Astrocyte (in vitro differentiated cells and primary cell): Measurements from ENCODE around the gene RO60. TPM values are rescaled to one million over a fixed set of nuclear protein-coding genes. Genes with fewer than 3 reads are reported as not detected.

Experiments
- DNase-seq: peaks from one replicate; pipeline ENCODE4 v3.0.0-alpha.2; 2010; ENCODE audit warnings: low read depth
- FAIRE-seq: peaks from 2 replicates; lab custom pipeline; 2011; peaks lifted over from hg19 to GRCh38; lab: Jason Lieb, UNC
- H2AFZ ChIP-seq: 2 replicates; pipeline ENCODE4 v1.6.0; 2012; ENCODE audit warnings: low read depth, low read length, inconsistent platforms
- H3K27ac ChIP-seq: 2 replicates; pipeline ENCODE4 v1.5.1; 2011; ENCODE audit warnings: low read depth, low read length, inconsistent platforms
- H3K27me3 ChIP-seq: 2 replicates; pipeline ENCODE4 v1.6.0; 2011; ENCODE audit warnings: low read length, inconsistent platforms; ENCODE audit not compliant: insufficient read depth
- H3K36me3 ChIP-seq: 2 replicates; pipeline ENCODE4 v1.5.1; 2011; ENCODE audit warnings: low read length, inconsistent platforms; ENCODE audit not compliant: insufficient read depth
- H3K4me1 ChIP-seq: 2 replicates; pipeline ENCODE4 v1.5.1; 2011; ENCODE audit warnings: low read length, inconsistent platforms; ENCODE audit not compliant: insufficient read depth
- H3K4me2 ChIP-seq: 2 replicates; pipeline ENCODE4 v1.6.0; 2012; ENCODE audit warnings: low read length, inconsistent platforms
- H3K4me3 ChIP-seq: 2 replicates; pipeline ENCODE4 v1.5.1; 2011; ENCODE audit warnings: low read depth, mild to moderate bottlenecking, low read length, inconsistent platforms; ENCODE audit not compliant: insufficient read depth
- H3K79me2 ChIP-seq: 2 replicates; pipeline ENCODE4 v1.6.0; 2012; ENCODE audit warnings: mild to moderate bottlenecking, low read length, inconsistent platforms; ENCODE audit not compliant: insufficient read depth
- H3K9ac ChIP-seq: 2 replicates; pipeline ENCODE4 v1.6.0; 2012; ENCODE audit warnings: mild to moderate bottlenecking, low read length, inconsistent platforms
- H3K9me3 ChIP-seq: 2 replicates; pipeline ENCODE4 v1.5.1; 2012; ENCODE audit warnings: low read depth, mild to moderate bottlenecking, low read length, inconsistent platforms; ENCODE audit not compliant: insufficient read depth
- H4K20me1 ChIP-seq: 2 replicates; pipeline ENCODE4 v1.6.0; 2012; ENCODE audit warnings: low read length, inconsistent platforms; ENCODE audit not compliant: insufficient read depth
- H3K27ac Mint-ChIP-seq: one replicate; pipeline ENCODE4 v1.8.0; 2021; ENCODE audit warnings: mild to moderate bottlenecking, mixed read lengths; ENCODE audit not compliant: unreplicated experiment
- H3K27me3 Mint-ChIP-seq: one replicate; pipeline ENCODE4 v1.8.0; 2021; ENCODE audit warnings: low read depth, mixed read lengths; ENCODE audit not compliant: unreplicated experiment
- H3K36me3 Mint-ChIP-seq: one replicate; pipeline ENCODE4 v1.8.0; 2021; ENCODE audit warnings: low read depth, mixed read lengths; ENCODE audit not compliant: unreplicated experiment
- H3K4me1 Mint-ChIP-seq: one replicate; pipeline ENCODE4 v1.8.0; 2021; ENCODE audit warnings: low read depth, mixed read lengths; ENCODE audit not compliant: unreplicated experiment
- H3K4me3 Mint-ChIP-seq: one replicate; pipeline ENCODE4 v1.8.0; 2021; ENCODE audit warnings: mild to moderate bottlenecking, moderate library complexity, mixed read lengths; ENCODE audit not compliant: unreplicated experiment
- H3K9me3 Mint-ChIP-seq: one replicate; pipeline ENCODE4 v1.8.0; 2021; ENCODE audit warnings: mild to moderate bottlenecking, mixed read lengths; ENCODE audit not compliant: unreplicated experiment
- CTCF ChIP-seq: IDR thresholded peaks from 2 replicates; pipeline ENCODE4 v1.5.1; 2011; ENCODE audit warnings: low read depth, mild to moderate bottlenecking, inconsistent platforms, low read length, moderate library complexity; ENCODE audit not compliant: insufficient read depth
- EZH2 ChIP-seq: IDR thresholded peaks from 2 replicates; pipeline ENCODE4 v1.6.1; 2012; ENCODE audit warnings: mild to moderate bottlenecking, low read length, inconsistent platforms; ENCODE audit not compliant: insufficient read depth
- total RNA-seq: library from RNA; stranded (reverse); gene quantifications from 2 replicates; pipeline ENCODE4 v1.2.1, GENCODE V29; 2021

RO60 gene
- total RNA-seq, 1 donor from 2014 or later, result 134 TPM

GRCh38 chr1:193060938-193061337 lies 1.5 kb downstream of the RO60 start:
- Mint-ChIP-seq H3K36me3 (no peaks in the 10 kb centered on the region), H3K9me3 (no peaks in the 10 kb centered on the region), H3K4me1 (peaks cover 15% of the 10 kb centered on the region), H3K27ac (peak overlapping the region; percentile 34), H3K27me3 (no peaks in the 10 kb centered on the region), H3K4me3 (peak overlapping the region; percentile 98)
- peaks cover 29% of the 10 kb centered on the region for H4K20me1 ChIP-seq
- peak overlapping the region; percentile 96 for H3K4me2 ChIP-seq
- H3K36me3 ChIP-seq, result no peaks in the 10 kb centered on the region
- peak overlapping the region; percentile 99 for H3K27ac ChIP-seq
- TF ChIP-seq CTCF (no peak), EZH2 (no peak)
- H3K79me2 ChIP-seq, result peaks cover 98% of the 10 kb centered on the region
- no peaks in the 10 kb centered on the region for H3K9me3 ChIP-seq
- H3K9ac ChIP-seq, result peak overlapping the region; percentile 99
- DNase-seq (no peak), FAIRE-seq (no peak)
- H3K4me1 ChIP-seq, result peaks cover 17% of the 10 kb centered on the region
- no peaks in the 10 kb centered on the region for H3K27me3 ChIP-seq
- H2AFZ ChIP-seq, result no peak overlapping the region
- peak overlapping the region; percentile 96 for H3K4me3 ChIP-seq

GRCh38 chr1:193062698-193063463 lies 3.5 kb downstream of the RO60 start:
- peak overlapping the region; percentile 24 for H3K4me3 Mint-ChIP-seq
- Histone ChIP-seq H3K4me2 (no peak overlapping the region), H3K27me3 (no peaks in the 10 kb centered on the region), H3K9ac (no peak overlapping the region), H3K4me3 (no peak overlapping the region), H3K79me2 (peaks cover 98% of the 10 kb centered on the region), H3K36me3 (no peaks in the 10 kb centered on the region), H4K20me1 (peaks cover 42% of the 10 kb centered on the region), H3K4me1 (peaks cover 14% of the 10 kb centered on the region), H3K27ac (peak overlapping the region; percentile 20), H3K9me3 (no peaks in the 10 kb centered on the region), H2AFZ (no peak overlapping the region)
- H3K4me1 Mint-ChIP-seq, result peaks cover 9% of the 10 kb centered on the region
- H3K27ac Mint-ChIP-seq, result no peak overlapping the region
- TF ChIP-seq CTCF, result no peak
- TF ChIP-seq EZH2, result no peak
- peak; percentile 32 for DNase-seq
- no peaks in the 10 kb centered on the region for H3K36me3 Mint-ChIP-seq
- no peaks in the 10 kb centered on the region for H3K9me3 Mint-ChIP-seq
- no peaks in the 10 kb centered on the region for H3K27me3 Mint-ChIP-seq
- no peak for FAIRE-seq

- no peak overlapping the region for H3K4me2 ChIP-seq
- H3K4me3 ChIP-seq, result no peak overlapping the region
- DNase-seq (no peak), FAIRE-seq (no peak)
- no peaks in the 10 kb centered on the region for H3K9me3 ChIP-seq
- H3K9ac ChIP-seq, result no peak overlapping the region
- H4K20me1 ChIP-seq, result peaks cover 56% of the 10 kb centered on the region
- H3K27ac ChIP-seq, result no peak overlapping the region
- H3K4me3 Mint-ChIP-seq, result peak overlapping the region; percentile 1
- no peaks in the 10 kb centered on the region for H3K27me3 ChIP-seq
- H3K36me3 Mint-ChIP-seq, result peaks cover 2% of the 10 kb centered on the region
- H3K27ac Mint-ChIP-seq, result no peak overlapping the region
- H2AFZ ChIP-seq, result no peak overlapping the region
- no peak for TF ChIP-seq CTCF
- H3K27me3 Mint-ChIP-seq, result no peaks in the 10 kb centered on the region
- H3K4me1 ChIP-seq, result peaks cover 4% of the 10 kb centered on the region
- peaks cover 4% of the 10 kb centered on the region for H3K36me3 ChIP-seq
- peaks cover 99% of the 10 kb centered on the region for H3K79me2 ChIP-seq
- no peaks in the 10 kb centered on the region for H3K9me3 Mint-ChIP-seq
- H3K4me1 Mint-ChIP-seq, result peaks cover 13% of the 10 kb centered on the region
Measured at GRCh38 chr1:193065954-193066353, 6.5 kb downstream of the RO60 start.
